Hepatocyte (in vitro differentiated cells): Measurements from ENCODE around the gene HEXB. TPM values are rescaled to one million over a fixed set of nuclear protein-coding genes. Genes with fewer than 3 reads are reported as not detected.
A peak's percentile ranks its signal among the peaks of the same experiment; 100 is the strongest.

Experiments used
- DNase-seq: peaks from one replicate; pipeline ENCODE4 v3.0.0-alpha.2; 2016; ENCODE audit warnings: low spot score
- H2AFZ ChIP-seq: fragments of 200-600 bp; sonication (generic); 2 replicates; pipeline ENCODE4 v1.6.0; 2016; ENCODE audit warnings: antibody characterized with exemption, mild to moderate bottlenecking
- H3K27ac ChIP-seq: fragments of 200-600 bp; sonication (generic); 2 replicates; pipeline ENCODE4 v1.5.1; 2016; ENCODE audit warnings: mild to moderate bottlenecking
- H3K27me3 ChIP-seq: fragments of 200-600 bp; sonication (generic); 2 replicates; pipeline ENCODE4 v1.6.1; 2016
- H3K36me3 ChIP-seq: fragments of 200-600 bp; sonication (generic); replicated peaks from 2 replicates; pipeline ENCODE4 v1.5.1; 2016; ENCODE audit warnings: low read depth; ENCODE audit not compliant: insufficient read depth
- H3K4me1 ChIP-seq: fragments of 200-600 bp; sonication (generic); 2 replicates; pipeline ENCODE4 v1.5.1; 2016; ENCODE audit warnings: mild to moderate bottlenecking, moderate library complexity; ENCODE audit not compliant: insufficient read depth
- H3K4me2 ChIP-seq: fragments of 200-600 bp; sonication (generic); 2 replicates; pipeline ENCODE4 v1.6.0; 2016
- H3K4me3 ChIP-seq: fragments of 200-600 bp; sonication (generic); 2 replicates; pipeline ENCODE4 v1.5.1; 2016; ENCODE audit warnings: mild to moderate bottlenecking
- H3K79me2 ChIP-seq: fragments of 200-600 bp; sonication (generic); 2 replicates; pipeline ENCODE4 v1.6.0; 2017; ENCODE audit warnings: mild to moderate bottlenecking
- H3K9me2 ChIP-seq: fragments of 200-600 bp; sonication (generic); replicated peaks from 2 replicates; pipeline ENCODE4 v1.6.0; 2017; ENCODE audit warnings: mild to moderate bottlenecking; ENCODE audit not compliant: insufficient read depth
- H3K9me3 ChIP-seq: fragments of 200-600 bp; sonication (generic); 2 replicates; pipeline ENCODE4 v1.5.1; 2016; ENCODE audit warnings: low read depth, mild to moderate bottlenecking
- H4K20me1 ChIP-seq: fragments of 200-600 bp; sonication (generic); 2 replicates; pipeline ENCODE4 v1.6.0; 2016; ENCODE audit warnings: mild to moderate bottlenecking; ENCODE audit not compliant: insufficient read depth, poor library complexity, severe bottlenecking
- CTCF ChIP-seq: fragments of 200-600 bp; sonication (generic); IDR thresholded peaks from 2 replicates; pipeline ENCODE4 v1.5.1; 2016; ENCODE audit warnings: antibody characterized with exemption, mild to moderate bottlenecking; ENCODE audit not compliant: poor library complexity
- EZH2 ChIP-seq: fragments of 200-600 bp; sonication (generic); IDR thresholded peaks from 2 replicates; pipeline ENCODE4 v1.6.1; 2016; ENCODE audit warnings: antibody characterized with exemption, mild to moderate bottlenecking, borderline replicate concordance
- EZH2phosphoT487 ChIP-seq: fragments of 200-600 bp; sonication (generic); IDR thresholded peaks from one replicate; pipeline ENCODE4 v1.6.1; 2018; ENCODE audit warnings: antibody characterized with exemption, mild to moderate bottlenecking, low read depth, moderate library complexity; ENCODE audit not compliant: unreplicated experiment, severe bottlenecking
- WGBS: methylation state at CpG from one replicate; pipeline ENCODE4 v1.1.6; 2016; ENCODE audit warnings: low lambda C conversion rate; ENCODE audit errors: missing lambda C conversion rate; 5-methylcytosine and 5-hydroxymethylcytosine counted together
- polyA plus RNA-seq: library from polyadenylated mRNA; unstranded; fragments of >200 nt; fragmentation: Nextera tagmentation; extraction: Ambion mirVana; gene quantifications from 2 replicates; pipeline ENCODE4 v1.2.1, GENCODE V29; 2016
- total RNA-seq: library from RNA; depleted of rRNA; stranded (reverse); fragments of >200 nt; gene quantifications from 2 replicates; pipeline ENCODE4 v1.2.3, GENCODE V29; 2014

The HEXB gene
- total and polyA plus RNA-seq, 2 experiments from 2014 or later = 224 to 226 TPM

GRCh38 chr5:74638544-74638969 lies 46.5 kb upstream of the HEXB start:
- H3K27me3 ChIP-seq = no peaks in the 10 kb centered on the region
- WGBS = 41% methylated on average over 1 of the region's 1 CpG
- TF ChIP-seq EZH2phosphoT487 = no peak
- no peak for DNase-seq
- H3K4me2 ChIP-seq = peak overlapping the region; percentile 97
- H3K4me1 ChIP-seq = peaks cover 25% of the 10 kb centered on the region
- peaks cover 68% of the 10 kb centered on the region for H3K79me2 ChIP-seq
- H3K9me3 ChIP-seq = no peaks in the 10 kb centered on the region
- H3K27ac ChIP-seq = peak overlapping the region; percentile 97
- peaks cover 53% of the 10 kb centered on the region for H4K20me1 ChIP-seq
- no peaks in the 10 kb centered on the region for H3K36me3 ChIP-seq
- H3K4me3 ChIP-seq = peak overlapping the region; percentile 85
- no peaks in the 10 kb centered on the region for H3K9me2 ChIP-seq
- no peak overlapping the region for H2AFZ ChIP-seq

GRCh38 chr5:74638970-74639806 lies 45.8 kb upstream of the HEXB start:
- H3K4me3 ChIP-seq = peak overlapping the region; percentile 85
- H3K36me3 ChIP-seq = no peaks in the 10 kb centered on the region
- H3K9me2 ChIP-seq = no peaks in the 10 kb centered on the region
- H3K4me2 ChIP-seq = peak overlapping the region; percentile 97
- H3K27me3 ChIP-seq = no peaks in the 10 kb centered on the region
- peak overlapping the region; percentile 97 for H3K27ac ChIP-seq
- H2AFZ ChIP-seq = peak overlapping the region; percentile 15
- H3K79me2 ChIP-seq = peaks cover 61% of the 10 kb centered on the region
- peaks cover 27% of the 10 kb centered on the region for H3K4me1 ChIP-seq
- no peaks in the 10 kb centered on the region for H3K9me3 ChIP-seq
- DNase-seq = no peak
- WGBS = 6% methylated on average over 10 of the region's 10 CpGs
- TF ChIP-seq CTCF (no peak), EZH2 (no peak), EZH2phosphoT487 (no peak)
- peaks cover 53% of the 10 kb centered on the region for H4K20me1 ChIP-seq

GRCh38 chr5:74639807-74640449 lies 45.1 kb upstream of the HEXB start:
- peak overlapping the region; percentile 97 for H3K4me2 ChIP-seq
- peak overlapping the region; percentile 97 for H3K27ac ChIP-seq
- peaks cover 54% of the 10 kb centered on the region for H3K79me2 ChIP-seq
- no peaks in the 10 kb centered on the region for H3K27me3 ChIP-seq
- DNase-seq = peak; percentile 51
- H3K4me3 ChIP-seq = peak overlapping the region; percentile 85
- no peaks in the 10 kb centered on the region for H3K36me3 ChIP-seq
- H3K4me1 ChIP-seq = peaks cover 27% of the 10 kb centered on the region
- no peaks in the 10 kb centered on the region for H3K9me2 ChIP-seq
- H3K9me3 ChIP-seq = no peaks in the 10 kb centered on the region
- 1% methylated on average over 47 of the region's 57 CpGs for WGBS
- H2AFZ ChIP-seq = peak overlapping the region; percentile 62
- no peak for TF ChIP-seq CTCF
- TF ChIP-seq EZH2 = peak; percentile 39
- TF ChIP-seq EZH2phosphoT487 = no peak
- peaks cover 47% of the 10 kb centered on the region for H4K20me1 ChIP-seq

GRCh38 chr5:74640450-74640953 lies 44.5 kb upstream of the HEXB start, which contains the start of gene ENC1:
TSS of gene ENC1 (minus strand) at chr5:74640728. CDS start at chr5:74636485, 4,243 bp downstream.
- H3K4me3 ChIP-seq = peak within 1 kb of the TSS; percentile 85
- H3K4me2 ChIP-seq = peak within 1 kb of the TSS; percentile 97
- DNase-seq = peak; percentile 94
- TF ChIP-seq CTCF = peak; percentile 37
- TF ChIP-seq EZH2 = no peak
- WGBS = 0% methylated on average over 39 of the region's 59 CpGs
- peak within 1 kb of the TSS; percentile 62 for H2AFZ ChIP-seq
- H3K9me3 ChIP-seq = no peaks in the 10 kb centered on the region
- H3K4me1 ChIP-seq = peaks cover 27% of the 10 kb centered on the region
- no peaks in the 10 kb centered on the region for H3K9me2 ChIP-seq
- H3K79me2 ChIP-seq = peaks cover 48% of the 10 kb centered on the region
- H3K27ac ChIP-seq = peak within 1 kb of the TSS; percentile 97
- no peaks in the 10 kb centered on the region for H3K27me3 ChIP-seq
- no peaks in the 10 kb centered on the region for H3K36me3 ChIP-seq
- H4K20me1 ChIP-seq = peaks cover 43% of the 10 kb centered on the region
